ENCODE data around the gene SF3B4. TPM values are rescaled to one million over a fixed set of nuclear protein-coding genes. Genes with fewer than 3 reads are reported as not detected.

Gene SF3B4
- total RNA-seq, 1 experiment from 2014 or later: 29.4 TPM

DNA sequence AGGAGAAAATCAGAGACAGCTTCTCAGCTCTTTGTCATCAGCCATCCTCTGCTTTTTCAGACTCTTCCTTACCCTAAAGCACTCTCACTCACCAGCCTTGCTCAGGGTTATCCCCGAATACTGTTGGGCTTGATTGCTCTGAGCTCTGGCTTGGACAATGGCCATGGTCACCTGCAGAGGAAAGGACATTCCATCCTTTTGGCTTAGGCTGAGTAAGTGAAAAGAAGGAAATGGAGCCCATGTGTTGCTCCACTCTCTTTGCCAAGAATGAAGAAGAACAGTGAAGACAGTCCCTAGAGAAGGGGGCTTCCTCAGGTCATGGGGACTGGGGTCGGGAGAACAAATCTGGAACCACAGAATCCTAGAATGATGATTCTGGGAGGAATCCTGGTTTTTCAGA lies 6.8 kb upstream of the SF3B4 start:
- DNase-seq (ENCODE audit: extremely low read depth, low read depth): no peak

DNA sequence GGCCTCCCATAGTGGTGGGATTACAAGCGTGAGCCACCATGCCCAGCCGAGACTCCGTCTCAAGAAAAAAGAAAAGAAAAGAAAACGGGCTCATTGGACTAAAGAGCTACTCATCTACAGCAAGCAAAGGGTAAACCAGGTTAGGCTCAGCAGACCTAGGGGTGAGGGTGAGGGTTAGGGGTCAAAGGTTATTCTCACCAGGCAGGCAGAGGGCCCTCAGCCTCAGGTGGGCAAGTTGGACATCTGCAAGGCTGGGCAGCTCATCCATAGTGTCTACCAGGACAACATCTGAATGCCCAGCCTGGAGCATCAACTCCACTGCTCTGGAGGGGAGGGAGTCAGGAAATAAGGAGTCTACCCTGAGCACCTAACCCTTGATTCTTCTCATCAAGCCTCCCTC lies 5.6 kb upstream of the SF3B4 start:
- DNase-seq (ENCODE audit: extremely low read depth, low read depth): no peak

DNA sequence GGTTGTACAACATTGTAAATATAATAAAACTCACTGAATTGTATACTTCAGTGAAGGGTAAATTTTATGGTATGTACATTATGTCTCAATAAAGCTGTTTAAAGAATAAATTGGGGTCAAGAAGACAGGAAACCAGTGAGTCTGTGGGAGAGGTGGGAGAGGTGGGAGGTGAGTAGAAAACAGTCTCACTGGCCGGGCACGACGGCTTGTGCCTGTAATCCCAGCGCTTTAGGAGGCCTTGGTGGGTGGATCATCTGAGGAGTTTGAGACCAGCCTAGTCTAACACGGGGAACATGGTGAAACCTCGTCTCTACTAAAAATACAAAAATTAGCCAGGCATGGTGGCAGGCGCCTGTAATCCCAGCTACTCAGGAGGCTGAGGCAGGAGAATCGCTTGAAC lies 4.9 kb upstream of the SF3B4 start:
- DNase-seq (ENCODE audit: extremely low read depth, low read depth): no peak

DNA sequence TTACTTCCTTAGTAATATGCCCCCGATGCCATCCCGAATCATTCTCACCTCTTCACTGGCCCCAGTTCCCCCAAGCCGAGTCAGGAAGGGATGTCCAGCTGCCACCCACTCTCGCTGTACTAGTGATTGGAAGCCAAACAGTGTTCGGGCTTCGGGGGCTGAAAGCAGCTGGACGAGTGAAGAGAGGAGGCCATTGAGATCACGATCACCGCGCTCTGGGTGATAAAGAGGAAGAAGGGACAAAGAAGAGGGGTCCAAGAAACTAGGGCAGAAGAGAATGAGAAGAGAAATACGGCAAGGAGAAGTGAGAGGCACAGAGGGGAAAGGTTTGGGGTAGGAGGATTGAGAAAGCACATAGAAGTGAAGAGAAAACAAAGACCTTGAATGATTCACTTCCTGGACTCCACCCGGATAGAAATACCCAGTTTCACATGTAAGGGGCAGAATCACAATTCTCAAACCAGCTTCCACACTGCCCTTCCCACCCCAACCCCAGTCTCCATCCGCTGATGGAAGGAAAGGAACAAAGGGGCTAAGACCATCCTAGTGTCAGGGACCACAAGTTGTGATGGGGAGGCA lies 3.7 kb upstream of the SF3B4 start:
- no peak for DNase-seq (ENCODE audit: extremely low read depth, low read depth)

DNA sequence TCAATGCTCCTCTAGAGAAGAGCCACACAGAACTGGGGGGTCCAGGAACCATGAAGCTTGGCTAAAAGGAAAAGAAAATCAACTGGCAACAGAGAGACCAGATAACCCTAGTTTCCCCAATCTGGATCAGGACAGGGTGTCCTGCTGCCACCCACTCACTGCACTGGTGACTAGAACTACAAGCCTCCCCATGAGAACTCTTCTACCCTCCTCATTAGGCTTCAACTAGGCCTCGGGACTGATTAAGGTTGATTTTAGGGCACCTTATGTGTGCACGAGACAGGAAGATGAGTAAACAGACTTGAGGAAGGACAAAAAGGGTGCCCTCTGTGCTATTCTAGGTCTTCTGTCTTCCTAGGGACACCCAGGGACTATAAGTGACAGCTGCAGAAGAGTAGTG lies 2.3 kb upstream of the SF3B4 start:
- DNase-seq (ENCODE audit: extremely low read depth, low read depth): no peak

GRCh38 chr1:149928401-149928724 lies 760 bp upstream of the SF3B4 start:
- DNase-seq (ENCODE audit: extremely low read depth, low read depth): no peak

DNA sequence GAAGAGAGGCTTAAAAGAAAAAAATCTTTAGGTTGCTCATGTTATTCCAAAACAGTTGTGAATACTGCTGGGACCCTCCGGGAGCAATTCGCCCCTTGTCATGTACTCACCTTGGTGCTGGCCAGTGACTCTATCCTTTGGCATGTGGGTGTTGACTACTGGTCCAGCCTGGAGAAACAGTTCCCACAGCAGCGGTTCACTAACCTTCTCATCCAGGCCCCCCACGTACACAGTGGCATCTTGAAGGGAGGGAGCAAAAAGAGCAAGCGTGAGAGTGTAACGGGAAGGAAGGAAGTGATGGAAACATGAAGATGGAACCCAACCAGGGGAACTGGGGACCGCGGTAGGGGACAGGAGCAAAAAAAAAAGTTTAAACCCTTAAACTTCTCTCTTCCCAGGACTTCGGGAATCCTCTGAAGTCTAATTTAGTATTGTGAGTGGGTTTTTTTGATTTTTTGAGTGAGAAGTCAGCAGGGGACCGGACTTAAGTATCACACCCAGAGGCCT lies 494 bp downstream of the SF3B4 start:
- DNase-seq (ENCODE audit: extremely low read depth, low read depth): no peak

DNA sequence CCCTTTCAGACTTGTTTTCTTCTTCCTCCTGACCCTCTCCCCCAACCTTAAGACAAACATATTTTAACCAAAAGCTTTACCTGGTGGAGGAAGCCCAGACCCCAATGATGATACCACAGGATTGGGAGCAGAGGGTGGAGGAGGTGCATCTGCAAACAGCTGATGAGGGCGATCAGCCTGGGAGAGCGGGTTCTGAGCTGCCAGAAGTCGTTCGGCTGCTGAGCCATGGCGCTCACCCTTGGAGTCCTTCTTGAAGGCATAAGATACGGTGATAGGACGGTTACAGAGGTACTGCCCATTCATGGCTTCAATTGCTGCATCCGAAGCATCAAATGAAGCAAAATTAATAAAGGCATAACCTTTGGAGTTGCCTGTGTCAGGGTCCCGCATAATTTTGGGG lies 1.3 kb downstream of the SF3B4 start:
- DNase-seq (ENCODE audit: extremely low read depth, low read depth): no peak

- no peak for DNase-seq (ENCODE audit: extremely low read depth, low read depth)
These were observed 1.9 kb downstream of the SF3B4 start for GRCh38 chr1:149925751-149926150.

DNA sequence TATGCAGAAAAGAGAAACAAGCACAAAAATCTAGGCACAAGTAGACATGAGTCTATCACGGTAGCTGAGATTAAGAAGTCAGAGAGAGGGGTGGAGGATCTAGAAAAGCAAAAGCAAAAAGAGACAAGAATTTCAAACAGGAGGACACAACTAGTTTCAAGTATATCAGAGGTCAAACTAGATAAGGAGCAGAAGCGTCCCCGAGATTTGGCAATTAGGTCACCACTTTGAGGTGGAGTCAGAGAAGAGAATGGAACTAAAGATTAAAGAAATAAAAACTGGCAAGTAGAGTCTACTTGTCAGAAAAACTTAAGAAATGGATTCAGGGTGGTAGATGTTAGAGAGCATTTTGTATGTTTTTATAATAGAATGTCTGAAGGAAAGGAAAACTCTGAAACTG lies 2.3 kb downstream of the SF3B4 start:
- DNase-seq (ENCODE audit: extremely low read depth, low read depth): no peak

- DNase-seq (ENCODE audit: extremely low read depth, low read depth): no peak
These were observed 4.0 kb downstream of the SF3B4 start for GRCh38 chr1:149923626-149924025.

GRCh38 chr1:149917571-149918144 lies 9.9 kb downstream of the SF3B4 start, which contains the start of gene SV2A:
SV2A (minus strand) TSS chr1:149917844; CDS start chr1:149913840, 4,004 bp downstream.
- DNase-seq (ENCODE audit: extremely low read depth, low read depth): no peak

- DNase-seq (ENCODE audit: extremely low read depth, low read depth): no peak
These were observed 10.7 kb downstream of the SF3B4 start for GRCh38 chr1:149916898-149917252.

GRCh38 chr1:149916193-149916897 lies 11.3 kb downstream of the SF3B4 start:
- DNase-seq (ENCODE audit: extremely low read depth, low read depth): no peak

GRCh38 chr1:149915429-149916192 lies 12.0 kb downstream of the SF3B4 start:
- no peak for DNase-seq (ENCODE audit: extremely low read depth, low read depth)

GRCh38 chr1:149914545-149914944 lies 13.1 kb downstream of the SF3B4 start:
- DNase-seq (ENCODE audit: extremely low read depth, low read depth): no peak

- DNase-seq (ENCODE audit: extremely low read depth, low read depth): no peak
These were observed 21.0 kb downstream of the SF3B4 start for GRCh38 chr1:149906570-149907075.

- DNase-seq (ENCODE audit: extremely low read depth, low read depth): no peak
These were observed 23.6 kb downstream of the SF3B4 start for GRCh38 chr1:149903836-149904491.

DNA sequence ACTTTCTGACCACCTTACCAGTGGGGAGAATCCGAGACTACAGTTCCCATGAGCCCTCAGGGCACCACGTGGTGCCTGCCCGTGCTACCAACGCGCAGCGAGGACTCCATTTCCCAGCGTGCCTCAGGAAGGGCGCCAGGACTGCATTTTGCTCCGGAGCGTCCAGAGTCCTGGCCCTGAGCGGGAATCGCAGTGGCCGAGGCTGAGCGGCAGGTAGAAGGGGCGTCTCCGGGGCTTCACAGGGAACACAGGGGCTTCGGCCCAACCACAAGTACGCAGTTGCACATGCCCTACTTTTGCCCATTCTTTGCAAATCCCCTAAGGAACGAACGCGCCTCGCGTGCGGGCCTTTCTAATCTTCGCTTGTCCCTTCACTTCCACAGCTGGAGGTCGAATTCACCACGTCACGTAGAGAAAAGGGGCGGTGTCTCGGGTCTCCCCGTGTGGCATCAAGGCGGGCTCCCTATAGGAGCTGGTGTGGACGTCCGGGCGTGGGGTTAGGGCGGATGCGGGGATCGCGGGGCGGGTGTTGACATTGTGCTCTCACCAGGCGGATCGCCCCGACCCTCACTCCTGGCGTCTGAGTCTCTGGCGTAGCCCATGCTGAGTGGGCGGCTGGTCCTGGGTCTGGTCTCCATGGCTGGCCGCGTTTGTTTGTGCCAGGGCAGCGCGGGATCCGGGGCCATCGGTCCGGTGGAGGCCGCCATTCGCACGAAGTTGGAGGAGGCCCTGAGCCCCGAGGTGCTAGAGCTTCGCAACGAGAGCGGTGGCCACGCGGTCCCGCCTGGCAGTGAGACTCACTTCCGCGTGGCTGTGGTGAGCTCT lies 27.9 kb downstream of the SF3B4 start, which contains the start of gene BOLA1:
BOLA1 (plus strand) TSS at position 109 of the 825 bp plus-strand sequence; CDS start at position 601, 492 bp downstream.
- peak; percentile 93 for DNase-seq (ENCODE audit: extremely low read depth, low read depth)

- no peak for DNase-seq (ENCODE audit: extremely low read depth, low read depth)
These were observed 31.0 kb downstream of the SF3B4 start for GRCh38 chr1:149896575-149896974.

Data from NCI-H460 (cell line).